OCI-LY7 (cell line): ENCODE data around the gene LAPTM5. TPM values are rescaled to one million over a fixed set of nuclear protein-coding genes. Genes with fewer than 3 reads are reported as not detected.

Experiments
- BruUV-seq: library from RNA; stranded (reverse); fragments of 400-500 nt; replicated peaks from 2 replicates; lab custom pipeline; 2021; lab: Mats Ljungman, UMichigan
- CTCF ChIA-PET: fragments of 300-600 bp; sonication (Branson Sonifier 250); formaldehyde crosslinking; loops from one replicate; lab custom pipeline; 2022; ENCODE audit warnings: antibody characterized with exemption; ENCODE audit not compliant: unreplicated experiment; lab: Charles Lee
- POLR2A ChIA-PET: fragments of 300-600 bp; sonication (Branson Sonifier 250); formaldehyde crosslinking; loops from one replicate; lab custom pipeline; 2022; ENCODE audit warnings: antibody characterized with exemption; lab: Charles Lee
- DNase-seq: peaks from one replicate; pipeline ENCODE4 v3.0.0-alpha.2; 2015; ENCODE audit warnings: low spot score
- H2AFZ ChIP-seq: fragments of 200-600 bp; sonication (generic), shearing (Covaris generic); 2 replicates; pipeline ENCODE4 v1.6.1; 2014; ENCODE audit warnings: mild to moderate bottlenecking, antibody characterized with exemption, low read length, moderate library complexity
- H3K27ac ChIP-seq: fragments of 200-600 bp; sonication (generic); 2 replicates; pipeline ENCODE4 v1.5.1; 2014; ENCODE audit warnings: mixed run types, low read depth, mild to moderate bottlenecking, moderate library complexity, low read length, inconsistent platforms; ENCODE audit not compliant: poor library complexity, severe bottlenecking
- H3K36me3 ChIP-seq: fragments of 200-600 bp; sonication (generic); 2 replicates; pipeline ENCODE4 v1.6.1; 2014; ENCODE audit warnings: mild to moderate bottlenecking, antibody characterized with exemption, low read length, moderate library complexity, mixed read lengths; ENCODE audit not compliant: insufficient read depth
- H3K4me1 ChIP-seq: fragments of 200-600 bp; sonication (generic); 2 replicates; pipeline ENCODE4 v1.5.1; 2014; ENCODE audit warnings: mild to moderate bottlenecking, low read length; ENCODE audit not compliant: insufficient read depth, poor library complexity, severe bottlenecking
- H3K4me2 ChIP-seq: fragments of 200-600 bp; sonication (generic); 2 replicates; pipeline ENCODE4 v1.6.1; 2014; ENCODE audit warnings: mild to moderate bottlenecking, low read length
- H3K4me3 ChIP-seq: fragments of 200-600 bp; sonication (generic); 2 replicates; pipeline ENCODE4 v1.5.1; 2014; ENCODE audit warnings: mild to moderate bottlenecking, low read depth, low read length; ENCODE audit not compliant: poor library complexity, severe bottlenecking
- H3K79me2 ChIP-seq: fragments of 200-600 bp; sonication (generic); 2 replicates; pipeline ENCODE4 v1.6.1; 2016; ENCODE audit warnings: low read depth, mild to moderate bottlenecking, low read length, moderate library complexity, mixed read lengths; ENCODE audit not compliant: insufficient read depth
- H3K9me2 ChIP-seq: fragments of 200-600 bp; sonication (generic); 2 replicates; pipeline ENCODE4 v1.6.1; 2016; ENCODE audit warnings: mild to moderate bottlenecking, low read length, mixed read lengths; ENCODE audit not compliant: insufficient read depth
- H3K9me3 ChIP-seq: fragments of 200-600 bp; sonication (generic); 2 replicates; pipeline ENCODE4 v1.6.1; 2014; ENCODE audit warnings: mild to moderate bottlenecking, mixed run types, low read length, mixed read lengths
- H4K20me1 ChIP-seq: fragments of 200-600 bp; sonication (generic); 2 replicates; pipeline ENCODE4 v1.6.1; 2014; ENCODE audit warnings: mild to moderate bottlenecking, antibody characterized with exemption, low read length, moderate library complexity, mixed read lengths; ENCODE audit not compliant: insufficient read depth
- EZH2phosphoT487 ChIP-seq: fragments of 200-600 bp; sonication (generic); IDR thresholded peaks from 2 replicates; pipeline ENCODE4 v1.6.1; 2018; ENCODE audit warnings: low read depth, borderline replicate concordance, mild to moderate bottlenecking, mixed run types, antibody characterized with exemption, low read length, moderate library complexity, mixed read lengths
- intact Hi-C: fragments of 100-400 bp; cut with micrococcal nuclease; formaldehyde crosslinking; loops from one replicate; pipeline ENCODE4 v1.10.0; 2022; ENCODE audit not compliant: unreplicated experiment
- total RNA-seq, 2 experiments: library from RNA; depleted of rRNA in 1 of 2; stranded (reverse); fragments of >200 nt in 1 of 2; shearing (Covaris generic) in 1 of 2; gene quantifications; 2 replicates each; pipeline ENCODE4 v1.2.3, GENCODE V29; 2014 to 2022
- TF ChIP-seq, protein P1 (sequence below): fragments of 200-600 bp; sonication (generic); conservative IDR thresholded peaks from 2 replicates; pipeline ENCODE4 v1.5.1; 2014; ENCODE audit warnings: mild to moderate bottlenecking, antibody characterized with exemption, low read length, moderate library complexity, mixed read lengths

The LAPTM5 gene
- total RNA-seq, 2 experiments from 2014 or later: 113 to 137 TPM

- no peak for TF ChIP-seq EZH2phosphoT487
- TF ChIP-seq, protein P1, sequence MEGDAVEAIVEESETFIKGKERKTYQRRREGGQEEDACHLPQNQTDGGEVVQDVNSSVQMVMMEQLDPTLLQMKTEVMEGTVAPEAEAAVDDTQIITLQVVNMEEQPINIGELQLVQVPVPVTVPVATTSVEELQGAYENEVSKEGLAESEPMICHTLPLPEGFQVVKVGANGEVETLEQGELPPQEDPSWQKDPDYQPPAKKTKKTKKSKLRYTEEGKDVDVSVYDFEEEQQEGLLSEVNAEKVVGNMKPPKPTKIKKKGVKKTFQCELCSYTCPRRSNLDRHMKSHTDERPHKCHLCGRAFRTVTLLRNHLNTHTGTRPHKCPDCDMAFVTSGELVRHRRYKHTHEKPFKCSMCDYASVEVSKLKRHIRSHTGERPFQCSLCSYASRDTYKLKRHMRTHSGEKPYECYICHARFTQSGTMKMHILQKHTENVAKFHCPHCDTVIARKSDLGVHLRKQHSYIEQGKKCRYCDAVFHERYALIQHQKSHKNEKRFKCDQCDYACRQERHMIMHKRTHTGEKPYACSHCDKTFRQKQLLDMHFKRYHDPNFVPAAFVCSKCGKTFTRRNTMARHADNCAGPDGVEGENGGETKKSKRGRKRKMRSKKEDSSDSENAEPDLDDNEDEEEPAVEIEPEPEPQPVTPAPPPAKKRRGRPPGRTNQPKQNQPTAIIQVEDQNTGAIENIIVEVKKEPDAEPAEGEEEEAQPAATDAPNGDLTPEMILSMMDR: no peak
- CTCF ChIA-PET: no interaction called here
- intact Hi-C loops: loop anchor here (5.0 to 10.0 kb wide), 4 partner anchors 298 to 1468 kb away; partner anchors contain the start of gene PTPRU
Observed at GRCh38 chr1:30705698-30706097, 51.9 kb downstream of the LAPTM5 start.

GRCh38 chr1:30704765-30705509 lies 52.6 kb downstream of the LAPTM5 start:
- no TSS peak for BruUV-seq
- intact Hi-C loops: loop anchor here (5.0 to 10.0 kb wide), 4 partner anchors 298 to 1468 kb away; partner anchors contain the start of gene PTPRU

More at GRCh38 chr1:30705698-30706097, 51.9 kb downstream of the LAPTM5 start:
- no peaks in the 10 kb centered on the region for H3K4me1 ChIP-seq
- no TSS peak for BruUV-seq
- H3K36me3 ChIP-seq: no peaks in the 10 kb centered on the region
- no peak for DNase-seq
- H3K4me3 ChIP-seq: no peak overlapping the region
- H3K27ac ChIP-seq: no peak overlapping the region
- no peaks in the 10 kb centered on the region for H4K20me1 ChIP-seq
- H2AFZ ChIP-seq: no peak overlapping the region
- no peaks in the 10 kb centered on the region for H3K9me3 ChIP-seq
- no peaks in the 10 kb centered on the region for H3K9me2 ChIP-seq
- POLR2A ChIA-PET: no interaction called here
- no peak overlapping the region for H3K4me2 ChIP-seq
- H3K79me2 ChIP-seq: no peaks in the 10 kb centered on the region

More at GRCh38 chr1:30704765-30705509, 52.6 kb downstream of the LAPTM5 start:
- Histone ChIP-seq H3K36me3 (no peaks in the 10 kb centered on the region), H4K20me1 (no peaks in the 10 kb centered on the region), H2AFZ (no peak overlapping the region), H3K79me2 (no peaks in the 10 kb centered on the region), H3K27ac (no peak overlapping the region), H3K9me2 (no peaks in the 10 kb centered on the region), H3K4me1 (no peaks in the 10 kb centered on the region), H3K9me3 (no peaks in the 10 kb centered on the region), H3K4me3 (no peak overlapping the region), H3K4me2 (no peak overlapping the region)
- POLR2A ChIA-PET: no interaction called here
- no peak for DNase-seq
- no peak for TF ChIP-seq EZH2phosphoT487
- TF ChIP-seq, protein P1: no peak
- CTCF ChIA-PET: no interaction called here
